ENCODE data around the gene MRPS31. TPM values are rescaled to one million over a fixed set of nuclear protein-coding genes. Genes with fewer than 3 reads are reported as not detected.
"Not testable (repeated sequence)": the region's sequence is repeated elsewhere in the genome, so short reads cannot be mapped to it uniquely, and the experiment has no call there.

The MRPS31 gene
- total RNA-seq, 2 experiments from 2014 or later: 35.7 to 36.9 TPM

- H3K4me3 Mint-ChIP-seq; H3K9me3 Mint-ChIP-seq; H3K27ac Mint-ChIP-seq; POLR2A ChIA-PET; ATAC-seq (ENCODE audit: low read depth); H3K36me3 Mint-ChIP-seq; H3K27me3 Mint-ChIP-seq; DNase-seq: not testable (repeated sequence)
- H3K4me1 Mint-ChIP-seq: peaks cover 20% of the 10 kb centered on the region
Measured at GRCh38 chr13:40782971-40783370, 12.0 kb upstream of the MRPS31 start.

GRCh38 chr13:40781717-40782116 lies 10.7 kb upstream of the MRPS31 start:
- POLR2A ChIA-PET: no interaction called here

GRCh38 chr13:40780822-40781401 lies 9.9 kb upstream of the MRPS31 start:
- no peaks in the 10 kb centered on the region for H3K36me3 Mint-ChIP-seq
- no peaks in the 10 kb centered on the region for H3K27me3 Mint-ChIP-seq
- H3K4me1 Mint-ChIP-seq: peaks cover 24% of the 10 kb centered on the region
- POLR2A ChIA-PET: no interaction called here
- no peak overlapping the region for H3K27ac Mint-ChIP-seq
- DNase-seq: no peak
- no peak for ATAC-seq (ENCODE audit: low read depth)
- no peaks in the 10 kb centered on the region for H3K9me3 Mint-ChIP-seq
- no peak overlapping the region for H3K4me3 Mint-ChIP-seq

More at GRCh38 chr13:40781717-40782116, 10.7 kb upstream of the MRPS31 start:
- Mint-ChIP-seq H3K27ac (no peak overlapping the region), H3K4me1 (peaks cover 21% of the 10 kb centered on the region), H3K4me3 (no peak overlapping the region), H3K36me3 (no peaks in the 10 kb centered on the region), H3K9me3 (no peaks in the 10 kb centered on the region), H3K27me3 (no peaks in the 10 kb centered on the region)
- no peak for ATAC-seq (ENCODE audit: low read depth)
- DNase-seq: no peak

- Mint-ChIP-seq H3K9me3 (no peaks in the 10 kb centered on the region), H3K27me3 (no peaks in the 10 kb centered on the region), H3K4me3 (no peak overlapping the region), H3K27ac (no peak overlapping the region), H3K36me3 (no peaks in the 10 kb centered on the region), H3K4me1 (peaks cover 26% of the 10 kb centered on the region)
- ATAC-seq (ENCODE audit: low read depth): no peak
- DNase-seq: no peak
- POLR2A ChIA-PET: no interaction called here
Measured at GRCh38 chr13:40779796-40780285, 8.9 kb upstream of the MRPS31 start.

GRCh38 chr13:40779049-40779448 lies 8.1 kb upstream of the MRPS31 start:
- POLR2A ChIA-PET: no interaction called here
- Mint-ChIP-seq H3K4me1 (peaks cover 28% of the 10 kb centered on the region), H3K4me3 (no peak overlapping the region), H3K36me3 (no peaks in the 10 kb centered on the region), H3K9me3 (no peaks in the 10 kb centered on the region), H3K27ac (peak overlapping the region; percentile 66), H3K27me3 (no peaks in the 10 kb centered on the region)
- DNase-seq: no peak
- no peak for ATAC-seq (ENCODE audit: low read depth)

- DNase-seq: no peak
- H3K36me3 Mint-ChIP-seq: no peaks in the 10 kb centered on the region
- H3K27me3 Mint-ChIP-seq: no peaks in the 10 kb centered on the region
- peak overlapping the region; percentile 86 for H3K4me3 Mint-ChIP-seq
- no peak for ATAC-seq (ENCODE audit: low read depth)
- no peaks in the 10 kb centered on the region for H3K9me3 Mint-ChIP-seq
- POLR2A ChIA-PET: interaction anchor here (0.9 to 1.6 kb wide), 2 partner anchors 9 to 11 kb away, joined by 4 to 10 read pairs; partner anchors contain the start of gene SLC25A15
- peaks cover 30% of the 10 kb centered on the region for H3K4me1 Mint-ChIP-seq
- H3K27ac Mint-ChIP-seq: peak overlapping the region; percentile 100
Measured at GRCh38 chr13:40777809-40778175, 6.8 kb upstream of the MRPS31 start.

GRCh38 chr13:40777166-40777808 lies 6.3 kb upstream of the MRPS31 start:
- ATAC-seq (ENCODE audit: low read depth) (peak; percentile 69), DNase-seq (peak; percentile 55)
- POLR2A ChIA-PET: interaction anchor here (0.9 to 1.6 kb wide), 2 partner anchors 10 to 12 kb away, joined by 4 to 10 read pairs; partner anchors contain the start of gene SLC25A15
- peak overlapping the region; percentile 86 for H3K4me3 Mint-ChIP-seq
- no peaks in the 10 kb centered on the region for H3K9me3 Mint-ChIP-seq
- H3K4me1 Mint-ChIP-seq: peaks cover 31% of the 10 kb centered on the region
- H3K27ac Mint-ChIP-seq: peak overlapping the region; percentile 100
- no peaks in the 10 kb centered on the region for H3K36me3 Mint-ChIP-seq
- H3K27me3 Mint-ChIP-seq: no peaks in the 10 kb centered on the region

GRCh38 chr13:40776681-40777165 lies 5.7 kb upstream of the MRPS31 start:
- ATAC-seq (ENCODE audit: low read depth) (peak; percentile 86), DNase-seq (peak; percentile 69)
- no peaks in the 10 kb centered on the region for H3K27me3 Mint-ChIP-seq
- H3K27ac Mint-ChIP-seq: peak overlapping the region; percentile 100
- peaks cover 33% of the 10 kb centered on the region for H3K4me1 Mint-ChIP-seq
- no peaks in the 10 kb centered on the region for H3K9me3 Mint-ChIP-seq
- H3K36me3 Mint-ChIP-seq: no peaks in the 10 kb centered on the region
- H3K4me3 Mint-ChIP-seq: peak overlapping the region; percentile 86
- POLR2A ChIA-PET: interaction anchor here (1.6 kb wide), 1 partner anchor 12 kb away, joined by 10 read pairs; the partner anchor contains the start of gene SLC25A15

GRCh38 chr13:40776232-40776631 lies 5.2 kb upstream of the MRPS31 start:
- peak; percentile 7 for ATAC-seq (ENCODE audit: low read depth)
- Mint-ChIP-seq H3K36me3 (no peaks in the 10 kb centered on the region), H3K27ac (peak overlapping the region; percentile 100), H3K4me3 (peak overlapping the region; percentile 86), H3K27me3 (no peaks in the 10 kb centered on the region), H3K4me1 (peaks cover 33% of the 10 kb centered on the region), H3K9me3 (no peaks in the 10 kb centered on the region)
- POLR2A ChIA-PET: interaction anchor here (0.6 to 1.6 kb wide), 2 partner anchors 13 to 243 kb away, joined by 3 to 10 read pairs; partner anchors contain the start of genes ELF1 and SLC25A15
- DNase-seq: no peak

- Mint-ChIP-seq H3K27me3 (no peaks in the 10 kb centered on the region), H3K4me1 (peaks cover 36% of the 10 kb centered on the region), H3K9me3 (no peaks in the 10 kb centered on the region), H3K27ac (no peak overlapping the region), H3K4me3 (no peak overlapping the region), H3K36me3 (peaks cover 2% of the 10 kb centered on the region)
- DNase-seq (no peak), ATAC-seq (ENCODE audit: low read depth) (no peak)
- POLR2A ChIA-PET: no interaction called here
Measured at GRCh38 chr13:40774672-40775071, 3.7 kb upstream of the MRPS31 start.

GRCh38 chr13:40772765-40773473 lies 1.9 kb upstream of the MRPS31 start:
- Mint-ChIP-seq H3K27me3 (no peaks in the 10 kb centered on the region), H3K36me3 (peaks cover 2% of the 10 kb centered on the region), H3K9me3 (no peaks in the 10 kb centered on the region), H3K4me1 (peaks cover 41% of the 10 kb centered on the region), H3K27ac (no peak overlapping the region), H3K4me3 (peak overlapping the region; percentile 37)
- ATAC-seq (ENCODE audit: low read depth) (no peak), DNase-seq (no peak)
- POLR2A ChIA-PET: no interaction called here

GRCh38 chr13:40770609-40770933 lies 419 bp downstream of the MRPS31 start:
- Mint-ChIP-seq H3K27me3 (no peaks in the 10 kb centered on the region), H3K27ac (peak overlapping the region; percentile 93), H3K4me1 (peaks cover 26% of the 10 kb centered on the region), H3K4me3 (peak overlapping the region; percentile 95), H3K36me3 (peaks cover 5% of the 10 kb centered on the region), H3K9me3 (no peaks in the 10 kb centered on the region)
- POLR2A ChIA-PET: interaction anchor here (0.6 to 1.0 kb wide), 3 partner anchors 43 to 584 kb away, joined by 3 to 6 read pairs (median 4); no protein-coding TSS in a partner anchor
- no peak for ATAC-seq (ENCODE audit: low read depth)
- no peak for DNase-seq

GRCh38 chr13:40769970-40770369 lies 1.0 kb downstream of the MRPS31 start:
- POLR2A ChIA-PET: interaction anchor here (0.5 to 0.8 kb wide), 3 partner anchors 44 to 583 kb away, joined by 3 to 6 read pairs (median 3); no protein-coding TSS in a partner anchor
- H3K4me3 Mint-ChIP-seq: peak overlapping the region; percentile 95
- H3K27me3 Mint-ChIP-seq: no peaks in the 10 kb centered on the region

More at GRCh38 chr13:40769970-40770369, 1.0 kb downstream of the MRPS31 start:
- H3K9me3 Mint-ChIP-seq: no peaks in the 10 kb centered on the region
- H3K4me1 Mint-ChIP-seq: peaks cover 29% of the 10 kb centered on the region
- peak overlapping the region; percentile 93 for H3K27ac Mint-ChIP-seq
- peaks cover 5% of the 10 kb centered on the region for H3K36me3 Mint-ChIP-seq
- DNase-seq (no peak), ATAC-seq (ENCODE audit: low read depth) (no peak)

Measured in activated naive CD8-positive, alpha-beta T cell treated with anti-CD3 and anti-CD28 coated beads, Interleukin-2, amount 10 ng/mL, durations not matched to agents 7 days and 5 days (primary cell).